RWPE2 (cell line): ENCODE measurements around the gene KIAA1328.
A peak's percentile ranks its signal among the peaks of the same experiment; 100 is the strongest.

Source experiments
- ATAC-seq: fragments of 200-7000 bp; cut with Tn5 transposase; 3 replicates; pipeline ENCODE4 v1.9.1; 2021; ENCODE audit warnings: low read depth
- DNase-seq: peaks from one replicate; pipeline ENCODE4 v3.0.0-alpha.2; 2020; ENCODE audit warnings: low spot score
- H3K27ac ChIP-seq: fragments of 450-650 bp; 2 replicates; pipeline ENCODE4 v1.5.1; 2017; ENCODE audit warnings: mild to moderate bottlenecking; ENCODE audit not compliant: poor library complexity, severe bottlenecking
- H3K27me3 ChIP-seq: fragments of 250-450 bp; sonication (Bioruptor Pico); 2 replicates; pipeline ENCODE4 v1.5.1; 2021; ENCODE audit warnings: mild to moderate bottlenecking, moderate library complexity; ENCODE audit not compliant: insufficient read depth, poor library complexity, severe bottlenecking
- H3K36me3 ChIP-seq: fragments of 250-450 bp; sonication (Bioruptor Pico); 2 replicates; pipeline ENCODE4 v1.5.1; 2020; ENCODE audit warnings: low read depth, mild to moderate bottlenecking, moderate library complexity
- H3K4me1 ChIP-seq: fragments of 250-450 bp; sonication (Bioruptor Pico); 2 replicates; pipeline ENCODE4 v1.5.1; 2021; ENCODE audit warnings: mild to moderate bottlenecking, moderate library complexity; ENCODE audit not compliant: insufficient read depth, poor library complexity, severe bottlenecking
- H3K4me3 ChIP-seq: fragments of 250-450 bp; sonication (Bioruptor Pico); 2 replicates; pipeline ENCODE4 v1.5.1; 2021; ENCODE audit warnings: mild to moderate bottlenecking, moderate library complexity; ENCODE audit not compliant: severe bottlenecking
- H3K9me3 ChIP-seq: fragments of 250-450 bp; sonication (Bioruptor Pico); 2 replicates; pipeline ENCODE4 v1.5.1; 2021; ENCODE audit warnings: mild to moderate bottlenecking, moderate library complexity; ENCODE audit not compliant: severe bottlenecking
- TF ChIP-seq, protein P1 (sequence below): fragments of 450-650 bp; IDR thresholded peaks from one replicate; pipeline ENCODE4 v1.5.1; 2017; ENCODE audit warnings: mild to moderate bottlenecking, moderate library complexity; ENCODE audit not compliant: poor library complexity, severe bottlenecking

KIAA1328 gene

DNA sequence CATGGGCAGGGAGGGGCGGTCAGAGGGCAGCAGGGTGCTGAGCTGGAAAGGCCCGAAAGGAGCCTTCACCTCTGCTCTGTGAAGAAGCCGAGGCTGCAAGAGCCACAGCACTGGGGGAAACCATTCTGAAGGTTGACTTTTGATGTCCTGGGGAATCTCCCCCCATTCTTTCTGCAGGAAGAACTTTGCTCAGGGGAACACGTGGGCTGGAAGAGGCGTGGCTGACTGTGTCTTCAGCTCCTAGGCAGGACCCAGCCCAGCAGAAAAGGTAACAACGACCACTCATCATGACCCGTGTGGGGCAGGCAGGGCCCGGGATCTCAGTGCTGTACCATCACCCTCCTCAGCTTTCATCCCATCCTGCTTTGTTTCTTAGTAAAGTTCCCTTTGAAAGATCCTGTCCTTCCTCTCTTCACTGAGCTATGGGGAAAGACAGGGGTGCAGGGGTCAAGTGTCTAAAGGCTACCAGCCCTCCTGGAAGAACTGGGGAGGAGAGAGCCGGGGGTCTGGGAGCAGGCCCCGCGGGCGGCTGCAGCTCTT, 424.0 kb downstream of the KIAA1328 start:
- peak; percentile 11 for DNase-seq
- Histone ChIP-seq H3K27ac (no peak overlapping the region), H3K36me3 (no peaks in the 10 kb centered on the region), H3K27me3 (peaks cover 4% of the 10 kb centered on the region), H3K4me3 (no peak overlapping the region), H3K9me3 (no peaks in the 10 kb centered on the region), H3K4me1 (no peaks in the 10 kb centered on the region)
- TF ChIP-seq, protein P1, sequence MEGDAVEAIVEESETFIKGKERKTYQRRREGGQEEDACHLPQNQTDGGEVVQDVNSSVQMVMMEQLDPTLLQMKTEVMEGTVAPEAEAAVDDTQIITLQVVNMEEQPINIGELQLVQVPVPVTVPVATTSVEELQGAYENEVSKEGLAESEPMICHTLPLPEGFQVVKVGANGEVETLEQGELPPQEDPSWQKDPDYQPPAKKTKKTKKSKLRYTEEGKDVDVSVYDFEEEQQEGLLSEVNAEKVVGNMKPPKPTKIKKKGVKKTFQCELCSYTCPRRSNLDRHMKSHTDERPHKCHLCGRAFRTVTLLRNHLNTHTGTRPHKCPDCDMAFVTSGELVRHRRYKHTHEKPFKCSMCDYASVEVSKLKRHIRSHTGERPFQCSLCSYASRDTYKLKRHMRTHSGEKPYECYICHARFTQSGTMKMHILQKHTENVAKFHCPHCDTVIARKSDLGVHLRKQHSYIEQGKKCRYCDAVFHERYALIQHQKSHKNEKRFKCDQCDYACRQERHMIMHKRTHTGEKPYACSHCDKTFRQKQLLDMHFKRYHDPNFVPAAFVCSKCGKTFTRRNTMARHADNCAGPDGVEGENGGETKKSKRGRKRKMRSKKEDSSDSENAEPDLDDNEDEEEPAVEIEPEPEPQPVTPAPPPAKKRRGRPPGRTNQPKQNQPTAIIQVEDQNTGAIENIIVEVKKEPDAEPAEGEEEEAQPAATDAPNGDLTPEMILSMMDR, result no peak
- no peak for ATAC-seq

GRCh38 chr18:37253394-37254235, 424.7 kb downstream of the KIAA1328 start:
- no peak overlapping the region for H3K27ac ChIP-seq
- H3K27me3 ChIP-seq, result peaks cover 11% of the 10 kb centered on the region
- DNase-seq, result no peak
- no peaks in the 10 kb centered on the region for H3K4me1 ChIP-seq
- H3K4me3 ChIP-seq, result peak overlapping the region; percentile 30
- no peaks in the 10 kb centered on the region for H3K9me3 ChIP-seq
- ATAC-seq, result peak; percentile 60
- no peaks in the 10 kb centered on the region for H3K36me3 ChIP-seq
- TF ChIP-seq, protein P1, result no peak

DNA sequence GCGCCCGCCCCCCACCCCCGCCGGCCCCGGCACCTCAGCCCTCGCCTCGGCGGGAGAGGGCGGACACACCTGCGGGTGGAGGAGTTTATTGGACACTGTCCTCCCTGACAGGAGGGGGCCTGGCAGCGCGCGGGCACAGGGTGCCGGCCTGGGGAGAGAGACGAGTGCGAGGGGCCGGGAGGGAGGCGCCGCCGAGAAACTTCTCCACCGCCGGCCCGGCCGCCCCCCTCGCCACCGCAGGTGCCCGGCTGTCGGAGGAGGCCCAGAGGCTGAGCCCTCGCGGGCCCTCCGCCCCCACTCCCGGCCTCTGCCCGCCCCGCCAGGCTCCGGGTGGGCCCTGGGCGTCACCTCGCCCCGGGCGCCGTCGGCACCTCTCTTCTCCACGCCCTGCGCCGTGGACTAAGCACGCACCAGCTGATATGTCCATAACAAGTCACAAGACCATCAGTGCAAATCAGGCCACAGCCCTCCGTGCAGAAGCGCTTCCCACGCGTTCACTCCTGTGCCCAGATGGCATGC, 425.4 kb downstream of the KIAA1328 start:
- TF ChIP-seq, protein P1, result no peak
- H3K4me1 ChIP-seq, result no peaks in the 10 kb centered on the region
- H3K9me3 ChIP-seq, result no peaks in the 10 kb centered on the region
- H3K36me3 ChIP-seq, result no peaks in the 10 kb centered on the region
- DNase-seq (no peak), ATAC-seq (peak; percentile 52; the same call in 2 of the 3 replicates)
- H3K27me3 ChIP-seq, result peaks cover 15% of the 10 kb centered on the region
- peak overlapping the region; percentile 30 for H3K4me3 ChIP-seq
- no peak overlapping the region for H3K27ac ChIP-seq

DNA sequence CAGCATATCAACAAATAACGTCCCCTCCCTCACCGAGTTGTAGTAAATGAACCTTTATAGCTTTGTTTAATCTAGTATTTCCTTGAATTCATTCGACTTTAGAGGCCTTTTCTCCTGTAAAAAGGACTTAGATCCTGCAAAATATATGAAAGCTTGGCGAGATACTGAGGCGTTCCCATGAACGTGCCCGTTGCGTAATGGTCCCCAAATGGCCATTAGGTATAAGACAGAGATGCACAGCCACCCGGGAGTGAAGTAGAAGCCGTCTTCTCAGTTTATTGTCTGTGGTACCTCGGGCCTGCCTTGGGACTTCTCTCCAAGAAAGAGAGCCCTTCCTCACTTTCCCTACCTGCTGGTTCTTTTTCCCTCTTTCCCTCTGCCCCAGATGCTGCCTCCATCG, 426.0 kb downstream of the KIAA1328 start:
- H3K9me3 ChIP-seq, result no peaks in the 10 kb centered on the region
- no peak for ATAC-seq
- H3K4me3 ChIP-seq, result no peak overlapping the region
- peak; percentile 17 for DNase-seq
- TF ChIP-seq, protein P1, result no peak
- no peaks in the 10 kb centered on the region for H3K4me1 ChIP-seq
- H3K36me3 ChIP-seq, result no peaks in the 10 kb centered on the region
- H3K27ac ChIP-seq, result no peak overlapping the region
- peaks cover 15% of the 10 kb centered on the region for H3K27me3 ChIP-seq
